HG03439 (cell line): Measurements from ENCODE around the gene FAP.

Source experiments
- ATAC-seq: cut with Tn5 transposase; IDR thresholded peaks from one replicate; pipeline ENCODE4 v1.9.1; 2021; ENCODE audit warnings: mild to moderate bottlenecking, moderate library complexity; ENCODE audit not compliant: unreplicated experiment

The FAP gene

GRCh38 chr2:162243294-162243693 is at the start of gene FAP:
FAP (minus strand) TSS chr2:162243445; CDS start chr2:162243327, 118 bp downstream.
- ATAC-seq = no peak

- no peak for ATAC-seq
These were observed 48.5 kb upstream of the FAP start for GRCh38 chr2:162291748-162292147.

- no peak for ATAC-seq
These were observed 39.6 kb upstream of the FAP start for GRCh38 chr2:162282765-162283425.

- ATAC-seq = no peak
These were observed 37.4 kb upstream of the FAP start for GRCh38 chr2:162280654-162281053.

GRCh38 chr2:162277381-162277780 is 34.1 kb upstream of the FAP start:
- no peak for ATAC-seq

- ATAC-seq = no peak
These were observed 24.8 kb upstream of the FAP start for GRCh38 chr2:162267996-162268395.

- no peak for ATAC-seq
These were observed 24.3 kb upstream of the FAP start for GRCh38 chr2:162267496-162267895.

GRCh38 chr2:162266460-162266760 is 23.2 kb upstream of the FAP start:
- ATAC-seq = no peak

- ATAC-seq = no peak
These were observed 22.6 kb upstream of the FAP start for GRCh38 chr2:162265666-162266459.

GRCh38 chr2:162261032-162261945 is 18.0 kb upstream of the FAP start:
- peak; percentile 55 for ATAC-seq

- ATAC-seq = no peak
These were observed 15.4 kb upstream of the FAP start for GRCh38 chr2:162258686-162259085.

- ATAC-seq = no peak
These were observed 14.9 kb upstream of the FAP start for GRCh38 chr2:162258169-162258568.

- ATAC-seq = no peak
These were observed 14.2 kb upstream of the FAP start for GRCh38 chr2:162257425-162257824.

- ATAC-seq = no peak
These were observed 13.3 kb upstream of the FAP start for GRCh38 chr2:162256591-162256991.

- no peak for ATAC-seq
These were observed 11.1 kb upstream of the FAP start for GRCh38 chr2:162254236-162254871.

GRCh38 chr2:162253435-162253834 is 10.2 kb upstream of the FAP start:
- no peak for ATAC-seq

GRCh38 chr2:162252153-162252552 is 8.9 kb upstream of the FAP start:
- no peak for ATAC-seq

- no peak for ATAC-seq
These were observed 2.5 kb upstream of the FAP start for GRCh38 chr2:162245781-162246180.

GRCh38 chr2:162245061-162245460 is 1.8 kb upstream of the FAP start:
- ATAC-seq = no peak

GRCh38 chr2:162244541-162245031 is 1.3 kb upstream of the FAP start:
- ATAC-seq = no peak

- no peak for ATAC-seq
These were observed 470 bp upstream of the FAP start for GRCh38 chr2:162243715-162244114.
